Measurements from ENCODE around the gene DUSP14. TPM values are rescaled to one million over a fixed set of nuclear protein-coding genes. Genes with fewer than 3 reads are reported as not detected.

DUSP14 gene
- total RNA-seq, 6 donors from 2014 or later = 4.2 to 40.0 (median 9.4) TPM

DNA sequence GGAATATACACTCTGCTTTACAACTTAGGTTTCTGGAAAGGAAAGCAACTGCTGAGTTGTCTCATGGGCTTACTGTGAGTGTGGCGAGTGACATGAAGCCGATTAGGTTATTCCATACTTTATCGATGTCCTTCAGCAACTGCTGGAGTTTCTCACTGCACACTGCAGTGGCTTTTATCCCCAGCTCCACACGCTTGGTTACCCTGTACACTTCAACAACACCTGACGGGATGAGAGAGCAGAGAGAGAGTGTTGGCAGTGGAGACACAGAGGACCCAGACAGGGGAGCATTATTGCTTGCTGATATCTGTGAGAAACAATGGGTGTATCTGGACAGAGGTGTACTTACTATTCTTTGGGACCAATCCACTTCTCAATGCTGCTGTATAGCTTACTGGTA, 46.2 kb downstream of the DUSP14 start:
- Histone ChIP-seq H3K36me3 (peaks cover 34 to 91% (median 74%) of the 10 kb centered on the region in 4 donors), H3K9me3 (no peaks in the 10 kb centered on the region), H3K4me1 (no peaks in the 10 kb centered on the region), H3K4me3 (no peak overlapping the region), H3K27ac (no peak overlapping the region), H3K27me3 (no peaks in the 10 kb centered on the region)
- no peak for DNase-seq
- ATAC-seq (ENCODE audit: low FRiP score in 2 of 2) = no peak
- 95 to 97% methylated on average over 5 of the region's 5 CpGs for WGBS, 2 donors
- TF ChIP-seq POLR2AphosphoS5 (IDR thresholded peaks at IDR 0.05) = no peak
- no peak for TF ChIP-seq POLR2A (IDR thresholded peaks at IDR 0.05)
- TF ChIP-seq, protein P1, sequence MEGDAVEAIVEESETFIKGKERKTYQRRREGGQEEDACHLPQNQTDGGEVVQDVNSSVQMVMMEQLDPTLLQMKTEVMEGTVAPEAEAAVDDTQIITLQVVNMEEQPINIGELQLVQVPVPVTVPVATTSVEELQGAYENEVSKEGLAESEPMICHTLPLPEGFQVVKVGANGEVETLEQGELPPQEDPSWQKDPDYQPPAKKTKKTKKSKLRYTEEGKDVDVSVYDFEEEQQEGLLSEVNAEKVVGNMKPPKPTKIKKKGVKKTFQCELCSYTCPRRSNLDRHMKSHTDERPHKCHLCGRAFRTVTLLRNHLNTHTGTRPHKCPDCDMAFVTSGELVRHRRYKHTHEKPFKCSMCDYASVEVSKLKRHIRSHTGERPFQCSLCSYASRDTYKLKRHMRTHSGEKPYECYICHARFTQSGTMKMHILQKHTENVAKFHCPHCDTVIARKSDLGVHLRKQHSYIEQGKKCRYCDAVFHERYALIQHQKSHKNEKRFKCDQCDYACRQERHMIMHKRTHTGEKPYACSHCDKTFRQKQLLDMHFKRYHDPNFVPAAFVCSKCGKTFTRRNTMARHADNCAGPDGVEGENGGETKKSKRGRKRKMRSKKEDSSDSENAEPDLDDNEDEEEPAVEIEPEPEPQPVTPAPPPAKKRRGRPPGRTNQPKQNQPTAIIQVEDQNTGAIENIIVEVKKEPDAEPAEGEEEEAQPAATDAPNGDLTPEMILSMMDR (IDR thresholded peaks at IDR 0.05) = no peak
- no peak for TF ChIP-seq EP300 (IDR thresholded peaks at IDR 0.05)

DNA sequence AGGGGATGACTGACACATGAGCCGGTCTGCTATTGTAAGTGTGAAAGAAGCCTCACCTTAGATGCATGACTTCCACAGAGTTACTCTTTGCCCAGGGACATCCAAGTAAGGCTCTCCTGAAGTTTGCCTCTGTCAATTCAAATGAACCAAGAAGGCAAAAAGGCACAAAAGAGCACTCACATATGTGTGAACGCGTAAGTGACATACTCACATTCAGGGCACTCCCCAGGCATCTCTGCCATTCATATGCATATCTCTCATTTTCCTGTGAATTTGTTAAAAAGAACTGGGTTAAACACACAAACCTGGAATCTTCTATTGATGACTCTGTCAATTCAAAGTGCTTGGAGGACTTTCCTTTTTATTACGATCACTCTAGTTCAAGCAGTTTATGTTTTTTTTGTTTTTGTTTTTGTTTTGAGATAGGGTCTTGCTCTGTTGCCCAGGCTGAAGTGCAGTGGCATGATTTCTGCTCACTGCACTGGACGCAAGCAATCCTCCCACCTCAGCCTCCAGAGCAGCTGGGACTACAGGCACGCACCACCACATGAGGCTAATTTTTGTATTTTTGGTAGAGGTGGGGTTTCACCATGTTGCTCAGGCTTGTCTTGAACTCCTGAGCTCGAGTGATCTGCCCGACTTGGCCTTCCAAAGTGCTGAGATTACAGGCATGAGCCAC, 49.4 kb downstream of the DUSP14 start:
- TF ChIP-seq, protein P1 (IDR thresholded peaks at IDR 0.05) = no peak
- TF ChIP-seq POLR2A (IDR thresholded peaks at IDR 0.05) (no peak), POLR2AphosphoS5 (IDR thresholded peaks at IDR 0.05) (no peak), EP300 (IDR thresholded peaks at IDR 0.05) (no peak)
- Histone ChIP-seq H3K9me3 (no peaks in the 10 kb centered on the region), H3K27me3 (no peaks in the 10 kb centered on the region), H3K4me1 (no peaks in the 10 kb centered on the region), H3K4me3 (no peak overlapping the region), H3K27ac (no peak overlapping the region), H3K36me3 (peaks cover 42 to 92% (median 73%) of the 10 kb centered on the region in 4 donors)
- 96 to 97% methylated on average over 6 to 8 of the region's 8 CpGs for WGBS, 2 donors
- no peak for DNase-seq
- ATAC-seq (ENCODE audit: low FRiP score in 2 of 2) = no peak

DNA sequence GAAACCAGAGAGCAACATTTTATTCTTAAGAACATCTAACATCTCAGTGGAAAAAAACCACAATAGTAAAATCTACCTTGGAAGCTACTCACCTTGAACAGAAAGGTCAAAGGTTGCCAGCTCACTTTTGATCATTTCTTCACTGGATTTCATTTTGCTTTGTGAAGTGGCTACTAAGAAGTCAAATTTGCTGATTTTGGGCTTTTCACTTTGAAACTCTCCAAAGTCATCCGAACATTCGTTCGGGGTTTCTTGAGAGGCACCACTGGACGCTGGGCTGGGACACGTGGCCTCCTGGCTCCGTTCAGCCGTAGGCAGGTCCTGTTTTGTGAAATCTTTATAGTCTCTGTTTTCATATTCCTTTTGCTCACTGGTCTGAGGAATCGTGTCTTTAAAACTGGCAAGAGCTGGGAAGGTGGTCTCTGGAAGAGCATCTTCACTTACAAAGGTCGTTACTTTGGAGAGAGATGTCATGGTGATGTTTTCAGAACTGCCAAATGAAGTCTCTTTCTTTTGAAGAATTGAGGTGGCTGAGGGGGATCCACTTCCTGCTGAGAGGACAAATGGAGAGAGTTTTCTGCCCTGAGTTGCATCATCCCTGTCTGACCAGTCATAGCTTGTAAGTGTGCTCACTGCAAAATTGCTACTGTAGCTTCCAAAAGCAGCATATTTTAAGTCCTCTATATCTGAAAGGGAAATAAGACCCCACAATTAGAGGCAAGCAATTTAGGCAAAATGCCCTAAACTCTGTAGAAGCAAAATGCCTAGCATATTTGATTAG, 52.4 kb downstream of the DUSP14 start:
- TF ChIP-seq EP300 (IDR thresholded peaks at IDR 0.05) = no peak
- TF ChIP-seq, protein P1 (IDR thresholded peaks at IDR 0.05) = no peak
- TF ChIP-seq POLR2AphosphoS5 (IDR thresholded peaks at IDR 0.05) = no peak
- TF ChIP-seq POLR2A (IDR thresholded peaks at IDR 0.05) = no peak
- Histone ChIP-seq H3K9me3 (no peaks in the 10 kb centered on the region), H3K36me3 (peaks cover 28 to 69% (median 49%) of the 10 kb centered on the region in 4 donors), H3K4me1 (peaks cover 0 to 1% (median 0%) of the 10 kb centered on the region in 4 donors), H3K4me3 (no peak overlapping the region), H3K27ac (no peak overlapping the region), H3K27me3 (no peaks in the 10 kb centered on the region)
- DNase-seq = no peak
- WGBS, 2 donors = 89 to 95% methylated on average over 9 of the region's 9 CpGs
- ATAC-seq (ENCODE audit: low FRiP score in 2 of 2) = no peak

DNA sequence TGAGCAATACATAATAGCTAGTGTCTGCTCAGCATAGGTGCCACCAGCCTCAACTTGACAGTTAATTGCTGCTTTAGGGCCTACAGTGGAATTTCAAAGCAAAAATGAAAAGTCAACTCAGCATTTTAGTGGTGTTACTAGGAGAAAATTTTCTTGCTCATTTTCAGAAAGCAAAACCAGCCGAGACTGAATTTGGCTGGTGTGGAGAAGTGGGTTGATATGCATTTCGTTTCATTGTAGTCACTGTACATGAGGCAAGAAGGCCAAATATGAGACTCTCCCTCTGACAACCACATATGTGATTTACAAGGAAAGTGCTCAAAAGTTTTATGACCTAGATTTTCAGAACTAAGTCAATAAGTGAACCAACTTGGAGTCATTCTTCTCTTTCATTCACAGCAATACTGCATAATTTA, 54.0 kb downstream of the DUSP14 start:
- Histone ChIP-seq H3K27ac (no peak overlapping the region), H3K4me1 (peaks cover 0 to 2% (median 0%) of the 10 kb centered on the region in 4 donors), H3K27me3 (no peaks in the 10 kb centered on the region), H3K9me3 (no peaks in the 10 kb centered on the region), H3K4me3 (no peak overlapping the region), H3K36me3 (peaks cover 25 to 53% (median 36%) of the 10 kb centered on the region in 4 donors)
- no peak for TF ChIP-seq EP300 (IDR thresholded peaks at IDR 0.05)
- TF ChIP-seq, protein P1 (IDR thresholded peaks at IDR 0.05) = no peak
- no peak for TF ChIP-seq POLR2A (IDR thresholded peaks at IDR 0.05)
- TF ChIP-seq POLR2AphosphoS5 (IDR thresholded peaks at IDR 0.05) = no peak
- ATAC-seq (ENCODE audit: low FRiP score in 2 of 2) = no peak
- no peak for DNase-seq
- 90 to 93% methylated on average over 2 of the region's 2 CpGs for WGBS, 2 donors

All from upper lobe of left lung (tissue), 6 donors.